Measurements from ENCODE around the gene SNRK. TPM values are rescaled to one million over a fixed set of nuclear protein-coding genes. Genes with fewer than 3 reads are reported as not detected.

Gene SNRK
- total and polyA plus RNA-seq, 2 of the 13 experiments (the other 11 are each of a cell fraction or from before 2014, with no cell fraction given), result 11.4 to 16.1 TPM

DNA sequence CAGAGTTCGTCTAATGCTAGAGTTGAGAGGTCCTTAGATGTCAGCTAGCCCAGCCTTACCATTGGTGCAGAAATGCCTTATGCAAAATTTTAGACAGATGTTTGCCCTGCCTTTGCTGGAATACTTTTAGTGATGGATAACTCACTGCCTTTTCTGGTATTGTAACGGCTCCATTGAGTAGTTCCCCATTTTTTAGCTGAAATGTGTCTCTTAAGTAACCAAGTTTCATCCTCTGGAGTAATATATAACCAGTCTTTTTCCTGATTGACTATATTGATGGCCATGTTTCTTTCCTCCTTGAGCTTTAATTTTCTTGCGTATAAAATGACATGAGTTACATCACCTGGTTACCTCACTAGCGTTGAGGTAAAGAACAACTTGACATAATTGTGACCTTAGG is 45.0 kb downstream of the SNRK start:
- H2AFZ ChIP-seq (ENCODE audit: low read length), result no peak overlapping the region
- no peak overlapping the region for H3K4me2 ChIP-seq (ENCODE audit: low read depth, low read length)
- intact Hi-C loops (cut with micrococcal nuclease; ENCODE audit: unreplicated experiment) (no loop called here), in situ Hi-C loops (cut with HindIII; ENCODE audit: extremely low pct_ligation_motif_present, low pct_unique_long_range_greater_than_20kb) (no loop called here)
- peaks cover 70% of the 10 kb centered on the region for H3K79me2 ChIP-seq (ENCODE audit: insufficient read depth, low read length)
- no peak for FAIRE-seq
- no peak overlapping the region for H3K4me3 ChIP-seq (replicated peaks in 1 of 3; ENCODE audit: insufficient read depth in 1 of 3, low read depth in 2 of 3, low read length in 3 of 3)
- H3K9ac ChIP-seq (ENCODE audit: insufficient read depth, low read depth, low read length), result no peak overlapping the region
- no peak overlapping the region for H3K27ac ChIP-seq (ENCODE audit: extremely low read length, insufficient read depth, low read length)
- peaks cover 1% of the 10 kb centered on the region; the same call in 1 of the 2 replicates for H3K9me3 ChIP-seq (ENCODE audit: low read length)
- no peak for ATAC-seq
- 99% methylated on average over 4 of the region's 4 CpGs for WGBS (ENCODE audit: low lambda C conversion rate)
- DNase-seq (ENCODE audit: low spot score), result no peak
- H4K20me1 ChIP-seq (ENCODE audit: insufficient read depth, low read length), result peaks cover 18% of the 10 kb centered on the region; the same call in 1 of the 2 replicates
- H3K4me1 ChIP-seq (ENCODE audit: insufficient read depth, low read length), result peaks cover 4% of the 10 kb centered on the region
- TF ChIP-seq NCOA2 (CRISPR knock-in tag; IDR thresholded peaks at IDR 0.05) (no peak), PLRG1 (conservative IDR thresholded peaks at IDR 0.05) (no peak), TBX3 (IDR thresholded peaks at IDR 0.05; ENCODE audit: borderline replicate concordance) (no peak), ZNF737 (CRISPR knock-in tag; IDR thresholded peaks at IDR 0.05; ENCODE audit: borderline replicate concordance) (no peak), HIVEP1 (CRISPR knock-in tag; IDR thresholded peaks at IDR 0.05) (no peak), AGO1 (IDR thresholded peaks at IDR 0.05; ENCODE audit: low read depth, low read length, poor library complexity, severe bottlenecking) (no peak), ATRX (CRISPR knock-in tag; IDR thresholded peaks at IDR 0.05; ENCODE audit: borderline replicate concordance) (no peak), NKX3-1 (CRISPR knock-in tag; IDR thresholded peaks at IDR 0.05) (no peak), ZSCAN25 (CRISPR knock-in tag; IDR thresholded peaks at IDR 0.05) (no peak), ZNF235 (CRISPR knock-in tag; IDR thresholded peaks at IDR 0.05; ENCODE audit: borderline replicate concordance) (no peak), ZNF431 (CRISPR knock-in tag; IDR thresholded peaks at IDR 0.05; ENCODE audit: borderline replicate concordance, low read depth) (no peak), JUND (CRISPR knock-in tag; IDR thresholded peaks at IDR 0.05) (no peak), ZNF343 (CRISPR knock-in tag; IDR thresholded peaks at IDR 0.05) (no peak), ZNF383 (CRISPR knock-in tag; IDR thresholded peaks at IDR 0.05; ENCODE audit: borderline replicate concordance) (no peak), NCOR1 (IDR thresholded peaks at IDR 0.05; ENCODE audit: borderline replicate concordance, low read length) (no peak), NFKBIZ (CRISPR knock-in tag; IDR thresholded peaks at IDR 0.05) (no peak), ZNF562 (CRISPR knock-in tag; IDR thresholded peaks at IDR 0.05; ENCODE audit: borderline replicate concordance) (no peak), CBX2 (IDR thresholded peaks at IDR 0.05; ENCODE audit: low read depth, low read length) (no peak), CBX2 (CRISPR knock-in tag; IDR thresholded peaks at IDR 0.05; ENCODE audit: low read depth) (no peak)
- TF ChIP-seq, protein P1, sequence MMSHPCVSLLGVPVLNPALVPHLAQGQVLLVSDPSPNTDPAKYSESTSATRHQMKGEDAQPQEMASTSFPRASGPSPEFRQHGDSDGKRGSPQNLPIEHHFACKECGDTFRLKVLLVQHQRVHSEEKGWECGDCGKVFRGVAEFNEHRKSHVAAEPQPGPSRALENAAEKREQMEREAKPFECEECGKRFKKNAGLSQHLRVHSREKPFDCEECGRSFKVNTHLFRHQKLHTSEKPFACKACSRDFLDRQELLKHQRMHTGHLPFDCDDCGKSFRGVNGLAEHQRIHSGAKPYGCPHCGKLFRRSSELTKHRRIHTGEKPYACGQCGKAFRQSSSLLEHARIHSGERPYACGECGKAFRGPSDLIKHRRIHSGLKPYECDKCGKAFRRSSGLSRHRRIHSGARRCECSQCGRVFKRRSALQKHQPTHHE (CRISPR knock-in tag; IDR thresholded peaks at IDR 0.05; ENCODE audit: borderline replicate concordance), result no peak
- TF ChIP-seq, protein P2, sequence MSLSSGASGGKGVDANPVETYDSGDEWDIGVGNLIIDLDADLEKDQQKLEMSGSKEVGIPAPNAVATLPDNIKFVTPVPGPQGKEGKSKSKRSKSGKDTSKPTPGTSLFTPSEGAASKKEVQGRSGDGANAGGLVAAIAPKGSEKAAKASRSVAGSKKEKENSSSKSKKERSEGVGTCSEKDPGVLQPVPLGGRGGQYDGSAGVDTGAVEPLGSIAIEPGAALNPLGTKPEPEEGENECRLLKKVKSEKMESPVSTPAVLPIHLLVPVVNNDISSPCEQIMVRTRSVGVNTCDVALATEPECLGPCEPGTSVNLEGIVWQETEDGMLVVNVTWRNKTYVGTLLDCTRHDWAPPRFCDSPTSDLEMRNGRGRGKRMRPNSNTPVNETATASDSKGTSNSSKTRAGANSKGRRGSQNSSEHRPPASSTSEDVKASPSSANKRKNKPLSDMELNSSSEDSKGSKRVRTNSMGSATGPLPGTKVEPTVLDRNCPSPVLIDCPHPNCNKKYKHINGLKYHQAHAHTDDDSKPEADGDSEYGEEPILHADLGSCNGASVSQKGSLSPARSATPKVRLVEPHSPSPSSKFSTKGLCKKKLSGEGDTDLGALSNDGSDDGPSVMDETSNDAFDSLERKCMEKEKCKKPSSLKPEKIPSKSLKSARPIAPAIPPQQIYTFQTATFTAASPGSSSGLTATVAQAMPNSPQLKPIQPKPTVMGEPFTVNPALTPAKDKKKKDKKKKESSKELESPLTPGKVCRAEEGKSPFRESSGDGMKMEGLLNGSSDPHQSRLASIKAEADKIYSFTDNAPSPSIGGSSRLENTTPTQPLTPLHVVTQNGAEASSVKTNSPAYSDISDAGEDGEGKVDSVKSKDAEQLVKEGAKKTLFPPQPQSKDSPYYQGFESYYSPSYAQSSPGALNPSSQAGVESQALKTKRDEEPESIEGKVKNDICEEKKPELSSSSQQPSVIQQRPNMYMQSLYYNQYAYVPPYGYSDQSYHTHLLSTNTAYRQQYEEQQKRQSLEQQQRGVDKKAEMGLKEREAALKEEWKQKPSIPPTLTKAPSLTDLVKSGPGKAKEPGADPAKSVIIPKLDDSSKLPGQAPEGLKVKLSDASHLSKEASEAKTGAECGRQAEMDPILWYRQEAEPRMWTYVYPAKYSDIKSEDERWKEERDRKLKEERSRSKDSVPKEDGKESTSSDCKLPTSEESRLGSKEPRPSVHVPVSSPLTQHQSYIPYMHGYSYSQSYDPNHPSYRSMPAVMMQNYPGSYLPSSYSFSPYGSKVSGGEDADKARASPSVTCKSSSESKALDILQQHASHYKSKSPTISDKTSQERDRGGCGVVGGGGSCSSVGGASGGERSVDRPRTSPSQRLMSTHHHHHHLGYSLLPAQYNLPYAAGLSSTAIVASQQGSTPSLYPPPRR (CRISPR knock-in tag; IDR thresholded peaks at IDR 0.05; ENCODE audit: borderline replicate concordance), result no peak
- peaks cover 4 to 28% of the 10 kb centered on the region in 2 experiments for H3K36me3 ChIP-seq (replicated peaks in 1 of 2; ENCODE audit: control insufficient read depth in 1 of 2, insufficient read depth in 2 of 2, low read length in 2 of 2)
- ChIA-PET POLR2A (no interaction called here), CTCF (ENCODE audit: low intra/inter-chr PET ratio, low total read pairs) (no interaction called here)
- no TSS peak for BruUV-seq (replicated peaks)
- H3K27me3 ChIP-seq (ENCODE audit: control insufficient read depth in 1 of 2, insufficient read depth in 2 of 2, low read length in 2 of 2), result no peaks in the 10 kb centered on the region

Measured in HepG2 (cell line).